ENCODE measurements around the gene FGD3.
"Not testable (repeated sequence)": the region's sequence is repeated elsewhere in the genome, so short reads cannot be mapped to it uniquely, and the experiment has no call there.

FGD3 gene, protein sequence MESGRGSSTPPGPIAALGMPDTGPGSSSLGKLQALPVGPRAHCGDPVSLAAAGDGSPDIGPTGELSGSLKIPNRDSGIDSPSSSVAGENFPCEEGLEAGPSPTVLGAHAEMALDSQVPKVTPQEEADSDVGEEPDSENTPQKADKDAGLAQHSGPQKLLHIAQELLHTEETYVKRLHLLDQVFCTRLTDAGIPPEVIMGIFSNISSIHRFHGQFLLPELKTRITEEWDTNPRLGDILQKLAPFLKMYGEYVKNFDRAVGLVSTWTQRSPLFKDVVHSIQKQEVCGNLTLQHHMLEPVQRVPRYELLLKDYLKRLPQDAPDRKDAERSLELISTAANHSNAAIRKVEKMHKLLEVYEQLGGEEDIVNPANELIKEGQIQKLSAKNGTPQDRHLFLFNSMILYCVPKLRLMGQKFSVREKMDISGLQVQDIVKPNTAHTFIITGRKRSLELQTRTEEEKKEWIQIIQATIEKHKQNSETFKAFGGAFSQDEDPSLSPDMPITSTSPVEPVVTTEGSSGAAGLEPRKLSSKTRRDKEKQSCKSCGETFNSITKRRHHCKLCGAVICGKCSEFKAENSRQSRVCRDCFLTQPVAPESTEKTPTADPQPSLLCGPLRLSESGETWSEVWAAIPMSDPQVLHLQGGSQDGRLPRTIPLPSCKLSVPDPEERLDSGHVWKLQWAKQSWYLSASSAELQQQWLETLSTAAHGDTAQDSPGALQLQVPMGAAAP

DNA sequence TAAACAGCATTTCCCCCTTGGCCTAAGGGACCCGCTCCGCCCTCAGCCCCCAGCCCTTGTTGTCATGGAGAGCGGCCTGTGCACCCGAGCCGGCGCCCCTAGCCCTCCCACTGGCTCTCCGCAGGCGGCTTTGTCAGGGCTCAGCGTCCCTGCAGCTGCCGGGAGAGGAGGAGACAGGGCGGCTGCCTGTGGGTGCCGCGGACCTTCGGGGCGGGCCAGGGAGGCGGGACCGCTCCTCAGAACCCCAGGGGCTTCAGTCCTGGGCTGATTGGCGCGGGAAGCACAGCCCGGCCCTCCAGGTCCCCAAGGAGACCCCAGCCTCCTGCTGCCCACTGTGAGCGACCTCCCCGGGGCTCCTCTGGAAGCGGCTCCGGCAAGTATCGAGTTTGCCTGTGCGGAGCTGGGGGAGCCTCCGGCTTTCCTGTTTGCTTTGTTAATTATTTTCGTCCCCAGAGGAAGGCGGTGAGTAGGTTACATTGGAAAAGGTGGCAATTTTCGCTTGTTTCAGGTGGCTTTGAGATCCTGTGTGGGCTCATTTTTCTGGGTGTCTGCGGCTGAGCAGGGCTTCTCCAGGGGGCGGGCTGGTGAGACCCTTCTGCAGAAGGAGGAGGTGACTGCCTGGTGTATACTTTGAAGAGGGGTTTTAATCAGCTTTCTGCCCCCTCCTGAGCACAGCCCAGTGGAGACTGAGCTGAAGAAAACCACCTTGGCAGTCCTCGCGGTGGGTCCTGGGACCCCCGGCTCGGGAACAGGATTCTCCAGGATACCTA, at the start of gene FGD3:
Gene FGD3, plus strand, starts transcription at position 256 of the 770 bp plus-strand sequence. CDS start 28,734 bp downstream, outside the sequence.
- DNase-seq (ENCODE audit: low spot score), result no peak

DNA sequence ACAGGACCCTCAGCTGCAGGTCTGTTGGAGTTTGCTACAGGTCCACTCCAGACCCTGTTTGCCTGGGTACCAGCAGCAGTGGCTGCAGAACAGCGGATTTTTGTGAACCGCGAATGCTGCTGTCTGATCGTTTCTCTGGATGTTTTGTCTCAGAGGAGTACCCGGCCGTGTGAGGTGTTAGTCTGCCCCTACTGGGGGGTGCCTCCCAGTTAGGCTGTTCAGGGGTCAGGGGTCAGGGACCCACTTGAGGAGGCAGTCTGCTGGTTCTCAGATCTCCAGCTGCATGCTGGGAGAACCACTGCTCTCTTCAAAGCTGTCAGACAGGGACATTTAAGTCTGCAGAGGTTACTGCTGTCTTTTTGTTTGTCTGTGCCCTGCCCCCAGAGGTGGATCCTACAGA, 42.2 kb upstream of the FGD3 start:
- DNase-seq (ENCODE audit: low spot score), result not testable (repeated sequence)

DNA sequence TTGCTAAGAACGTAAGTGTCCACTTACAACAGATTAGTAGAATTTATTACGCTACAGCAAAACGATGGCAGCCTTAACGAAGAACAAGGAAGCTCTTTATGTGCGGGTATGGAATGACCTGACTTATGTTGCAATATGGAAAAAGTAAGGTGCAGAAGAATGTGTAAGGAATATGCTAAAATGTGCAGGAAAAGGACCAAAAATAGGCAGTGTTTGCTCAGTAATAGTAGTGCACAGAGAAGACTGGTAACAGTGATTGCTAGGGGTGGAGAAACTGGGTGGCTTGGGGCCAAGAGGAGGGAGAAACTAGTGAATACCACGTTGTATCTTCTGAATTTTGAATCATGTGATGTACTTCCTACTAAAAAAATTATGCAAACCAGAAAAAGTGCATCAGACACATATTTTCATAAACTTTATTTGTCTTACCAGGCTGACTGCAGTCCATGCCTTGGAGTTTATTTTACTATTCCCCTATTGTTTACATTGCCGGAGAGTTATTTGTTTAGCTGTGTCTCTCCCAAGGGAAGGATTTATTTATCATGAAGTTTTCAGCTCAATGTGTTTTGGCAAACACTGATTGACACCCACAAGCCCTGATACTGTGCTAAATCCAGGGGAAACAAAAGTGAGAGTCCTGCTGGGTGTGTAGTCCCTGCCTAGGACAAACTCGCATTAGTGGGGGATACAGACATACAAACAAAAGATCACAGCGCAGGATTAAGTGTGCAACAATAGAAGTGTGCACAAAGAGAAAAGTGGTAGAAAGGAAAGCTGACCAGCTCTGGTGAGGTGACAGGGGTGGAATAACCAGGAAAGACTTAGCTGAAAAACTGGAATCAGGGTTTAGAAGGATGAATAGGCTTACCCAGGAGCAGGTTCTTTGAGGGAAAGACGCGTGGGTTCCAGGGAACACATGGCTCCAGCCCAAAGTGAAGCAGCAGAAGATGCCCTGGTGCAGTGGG, 35.5 kb upstream of the FGD3 start:
- no peak for DNase-seq (ENCODE audit: low spot score)

DNA sequence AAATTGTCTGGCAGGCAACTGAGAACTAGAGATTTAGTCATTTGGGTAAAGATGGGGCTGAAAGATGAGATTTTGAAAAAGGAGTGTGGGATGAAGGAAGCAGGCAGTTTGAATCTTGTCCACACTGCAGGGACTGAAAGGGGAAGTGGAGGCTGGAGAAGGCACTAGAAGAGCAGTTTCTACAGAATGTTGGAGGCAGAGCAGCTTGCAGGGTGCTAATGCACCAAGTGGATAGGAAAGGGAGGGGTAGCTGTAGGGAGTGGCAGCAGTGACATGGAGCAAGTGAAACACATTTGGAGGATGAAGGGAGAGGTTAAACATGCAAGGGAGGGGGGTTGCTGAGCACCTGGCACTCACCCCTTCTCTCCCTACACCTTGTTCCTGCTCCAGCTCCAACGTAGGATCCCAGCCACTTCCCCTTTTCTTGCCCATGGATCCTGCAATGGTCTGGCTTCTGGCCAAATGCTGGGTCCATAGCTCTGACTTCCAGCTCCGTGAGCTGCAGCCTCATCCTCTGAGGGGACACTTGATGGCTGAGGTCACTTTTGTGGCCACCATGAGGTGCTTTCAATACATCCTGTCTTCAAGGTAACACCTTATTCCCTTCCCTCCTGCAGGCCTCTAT, 30.0 kb upstream of the FGD3 start:
- no peak for DNase-seq (ENCODE audit: low spot score)

DNA sequence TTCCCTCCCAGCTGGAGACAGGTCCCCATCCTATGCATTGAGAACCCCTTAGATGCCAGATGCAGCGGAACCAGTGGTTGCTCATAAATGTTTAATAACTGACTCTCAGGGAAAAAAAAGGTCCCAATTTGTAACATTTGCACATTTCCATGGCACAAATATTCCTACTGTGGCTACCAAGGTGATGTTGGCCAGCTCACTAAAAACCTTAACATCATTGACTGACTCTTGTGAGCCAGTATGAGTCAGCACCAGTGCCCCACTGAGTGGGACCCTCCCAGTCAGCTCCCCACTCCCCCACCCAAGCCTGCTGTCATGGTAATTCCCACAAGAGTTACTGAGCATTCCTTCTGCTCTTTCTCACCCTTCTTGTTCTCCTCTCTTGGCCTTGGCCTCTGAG, 26.9 kb upstream of the FGD3 start:
- DNase-seq (ENCODE audit: low spot score), result no peak

DNA sequence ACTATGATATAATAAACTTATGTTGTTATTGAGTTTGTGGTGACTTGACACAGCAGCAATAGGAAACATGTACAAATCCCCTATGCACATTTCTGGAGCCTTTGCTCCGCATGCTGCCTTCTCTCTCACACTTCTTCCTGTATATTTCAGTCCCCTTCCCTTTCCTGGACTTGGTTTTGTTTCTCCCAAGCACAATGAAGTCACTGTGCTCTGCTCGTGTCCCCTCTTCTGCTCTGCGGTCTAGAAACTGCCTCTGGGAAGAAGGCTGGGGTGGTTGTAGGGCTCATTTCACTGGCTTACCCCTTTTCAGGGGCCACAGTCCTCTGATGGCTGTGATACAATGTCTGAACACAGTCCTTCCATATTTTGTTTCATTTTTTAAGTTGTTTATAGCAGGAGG, 15.7 kb upstream of the FGD3 start:
- no peak for DNase-seq (ENCODE audit: low spot score)

DNA sequence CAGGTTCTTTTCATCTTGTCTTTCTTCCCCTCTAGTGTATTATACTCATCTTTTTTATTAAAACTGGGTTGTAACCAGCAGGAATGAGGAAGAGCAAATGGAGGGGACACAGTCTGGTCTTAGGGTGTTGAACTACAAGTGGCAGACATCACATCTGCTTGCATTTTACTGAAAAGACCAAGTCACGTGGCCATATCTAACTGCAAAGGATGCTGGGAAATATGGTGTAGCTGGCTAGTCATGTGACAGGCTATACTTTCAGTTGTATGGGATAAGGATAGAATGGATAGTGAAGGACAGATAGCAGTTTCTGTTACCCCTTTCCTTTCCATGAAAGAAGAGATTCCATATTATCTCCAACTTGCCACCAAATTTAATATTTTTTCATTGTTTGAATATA, 13.0 kb upstream of the FGD3 start:
- no peak for DNase-seq (ENCODE audit: low spot score)

DNA sequence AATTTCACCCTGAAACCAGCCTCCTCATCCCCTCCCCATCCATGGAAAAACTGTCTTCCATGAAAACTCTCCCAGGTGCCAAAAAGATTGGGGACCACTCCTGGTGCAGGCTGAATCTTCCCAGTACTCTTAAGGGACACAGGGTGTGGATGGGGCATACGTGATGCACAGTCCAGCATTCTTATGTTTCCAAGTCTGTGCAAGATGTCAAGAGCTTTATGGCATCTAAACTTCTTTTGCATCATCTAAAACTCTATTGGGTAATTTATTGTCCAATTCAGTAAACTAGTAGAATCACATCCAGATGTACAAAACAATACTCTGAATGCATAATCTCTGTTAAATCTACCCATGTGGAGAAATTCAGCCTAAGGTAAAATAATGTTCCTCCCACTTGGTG, 9.3 kb upstream of the FGD3 start:
- no peak for DNase-seq (ENCODE audit: low spot score)

DNA sequence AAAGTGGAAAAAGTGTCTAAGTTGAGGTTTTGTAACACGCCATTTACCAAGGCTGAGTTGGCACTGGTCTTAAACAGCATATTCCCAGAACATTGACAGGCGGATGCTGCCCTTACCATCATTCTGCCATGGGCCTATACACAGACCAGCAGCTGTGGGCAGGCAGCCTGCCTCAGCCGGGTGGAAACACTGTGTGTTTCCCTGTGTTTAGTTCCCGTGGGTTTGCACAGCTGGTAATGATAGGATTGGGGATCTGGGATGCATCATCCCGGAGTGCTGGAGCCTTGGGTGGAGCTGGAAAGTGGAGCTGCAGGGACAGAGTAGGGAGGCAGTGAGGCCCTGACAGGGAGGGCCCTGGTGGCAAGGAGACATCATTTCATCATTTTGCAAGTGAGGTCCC, 5.5 kb upstream of the FGD3 start:
- no peak for DNase-seq (ENCODE audit: low spot score)

DNA sequence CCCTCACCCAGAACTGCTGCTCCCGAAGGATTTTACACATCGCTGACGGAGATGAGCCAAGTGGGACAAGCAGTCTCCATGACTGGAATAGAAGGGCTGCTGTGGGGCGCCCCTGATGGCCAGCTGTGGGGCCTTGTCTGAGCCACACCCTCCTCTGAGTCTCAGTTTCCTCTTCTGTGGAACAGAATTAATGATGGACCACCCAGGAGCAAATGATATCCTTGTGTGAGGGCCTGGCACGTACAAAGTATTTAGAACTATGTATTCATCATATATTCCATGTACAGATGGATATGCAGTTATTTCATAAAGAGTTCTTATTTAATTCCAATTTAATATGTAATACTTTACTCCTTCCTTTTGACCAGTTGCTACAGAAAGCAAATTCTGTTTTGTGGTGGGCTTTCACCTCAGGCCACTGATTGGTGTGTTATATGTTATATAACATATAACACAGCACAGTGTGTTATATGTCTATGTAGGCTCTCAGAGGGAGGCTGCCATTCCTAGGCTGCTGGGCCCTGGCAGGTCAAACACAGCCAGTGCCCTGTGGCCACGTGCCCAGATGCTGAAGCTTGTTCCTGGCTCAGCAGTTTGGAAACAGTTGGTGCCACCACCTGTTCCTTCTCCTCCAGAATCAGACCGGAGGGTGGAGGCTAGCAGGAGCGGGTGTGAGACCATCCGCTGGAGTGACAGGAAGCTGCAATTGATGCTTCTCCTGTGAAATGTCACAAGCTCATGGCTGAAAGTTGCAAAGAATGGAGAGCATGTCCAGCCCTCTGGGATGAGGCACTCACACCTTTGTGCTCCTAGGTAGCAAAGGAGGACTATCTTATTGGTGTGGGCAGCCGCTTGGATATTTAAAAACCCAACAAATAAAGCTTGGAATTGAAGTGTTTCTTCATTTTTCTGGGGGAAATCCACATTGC, 4.4 kb upstream of the FGD3 start:
- DNase-seq (ENCODE audit: low spot score), result no peak

DNA sequence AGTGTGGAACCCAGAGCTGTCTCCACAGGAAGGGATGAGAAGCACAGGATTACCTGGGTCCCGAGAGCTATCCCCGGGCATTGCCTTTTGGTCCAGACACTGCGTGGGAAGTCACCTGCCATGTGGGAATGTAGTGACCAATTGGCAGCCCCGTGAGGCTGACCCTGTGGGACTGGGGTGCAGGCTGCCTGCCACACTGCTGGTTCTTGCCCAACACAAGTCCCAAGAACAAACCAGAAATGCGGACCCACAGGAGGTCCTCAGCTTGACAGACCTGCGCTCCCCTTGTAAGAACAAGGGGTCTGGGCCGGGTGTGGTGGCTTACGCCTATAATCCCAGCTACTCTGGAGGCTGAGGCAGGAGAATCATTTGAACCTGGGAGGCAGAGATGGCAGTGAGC, 2.4 kb upstream of the FGD3 start:
- no peak for DNase-seq (ENCODE audit: low spot score)

DNA sequence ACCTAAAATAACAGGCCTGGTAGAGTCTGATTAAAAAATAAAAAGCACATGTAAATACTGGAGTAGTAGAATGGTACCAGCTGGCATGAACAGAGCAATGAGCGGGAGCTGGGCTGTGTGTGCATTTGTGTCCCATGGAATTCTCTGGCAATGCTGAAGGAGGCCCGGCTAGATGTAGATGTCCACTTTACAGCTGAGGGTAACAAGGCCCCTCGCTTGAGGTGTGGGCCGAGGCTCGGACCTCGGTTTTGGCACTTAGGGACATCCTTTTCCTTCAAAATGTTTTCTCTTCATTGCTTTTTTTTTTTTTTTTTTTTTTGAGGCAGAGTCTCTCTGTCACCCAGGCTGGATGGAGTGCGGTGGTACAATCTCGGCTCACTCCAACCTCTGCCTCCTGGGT, 1.5 kb upstream of the FGD3 start:
- no peak for DNase-seq (ENCODE audit: low spot score)

DNA sequence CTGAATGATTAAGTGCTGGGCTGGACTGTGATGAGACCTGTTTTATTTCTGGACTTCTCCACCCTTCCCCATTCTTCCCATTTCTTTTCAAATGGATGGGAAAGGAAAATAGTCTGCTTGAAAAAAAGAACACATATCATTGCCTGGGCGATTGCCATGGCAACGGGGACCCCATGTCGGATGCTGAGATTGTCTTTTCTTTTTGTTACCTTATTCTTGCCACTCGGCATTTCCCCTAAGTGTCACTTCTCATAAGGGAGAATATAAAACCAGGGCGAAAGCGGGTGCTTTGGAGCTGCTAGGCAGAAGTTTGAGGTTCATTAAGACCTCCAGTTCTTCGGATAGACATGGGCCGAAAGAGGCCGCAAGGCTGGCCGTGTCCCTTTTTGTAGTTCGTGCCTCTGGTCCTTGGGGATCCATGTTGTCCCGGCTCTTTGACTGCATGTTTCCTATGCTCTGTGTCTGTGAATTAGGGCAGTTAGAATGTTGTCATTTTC, 763 bp downstream of the FGD3 start:
- no peak for DNase-seq (ENCODE audit: low spot score)

DNA sequence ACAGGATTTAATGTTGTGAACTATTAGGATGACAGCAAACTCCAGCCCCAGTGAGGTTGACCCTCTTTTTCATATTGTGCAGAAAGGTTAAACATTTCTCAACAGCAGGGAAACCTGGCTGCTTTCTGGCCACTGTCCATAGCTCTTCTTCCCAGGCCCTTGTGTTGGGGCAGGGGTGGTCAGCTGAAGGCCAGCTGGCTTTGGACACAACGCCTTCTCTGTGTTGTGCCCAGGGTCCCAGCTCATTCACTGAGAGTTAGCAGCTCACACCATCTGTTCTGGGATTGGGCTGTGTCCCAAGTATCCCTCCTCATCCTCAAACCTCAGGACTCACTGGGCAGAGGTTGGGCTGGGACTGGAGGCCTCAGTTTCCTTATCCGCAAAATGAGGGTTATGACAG, 1.3 kb downstream of the FGD3 start:
- DNase-seq (ENCODE audit: low spot score), result no peak

DNA sequence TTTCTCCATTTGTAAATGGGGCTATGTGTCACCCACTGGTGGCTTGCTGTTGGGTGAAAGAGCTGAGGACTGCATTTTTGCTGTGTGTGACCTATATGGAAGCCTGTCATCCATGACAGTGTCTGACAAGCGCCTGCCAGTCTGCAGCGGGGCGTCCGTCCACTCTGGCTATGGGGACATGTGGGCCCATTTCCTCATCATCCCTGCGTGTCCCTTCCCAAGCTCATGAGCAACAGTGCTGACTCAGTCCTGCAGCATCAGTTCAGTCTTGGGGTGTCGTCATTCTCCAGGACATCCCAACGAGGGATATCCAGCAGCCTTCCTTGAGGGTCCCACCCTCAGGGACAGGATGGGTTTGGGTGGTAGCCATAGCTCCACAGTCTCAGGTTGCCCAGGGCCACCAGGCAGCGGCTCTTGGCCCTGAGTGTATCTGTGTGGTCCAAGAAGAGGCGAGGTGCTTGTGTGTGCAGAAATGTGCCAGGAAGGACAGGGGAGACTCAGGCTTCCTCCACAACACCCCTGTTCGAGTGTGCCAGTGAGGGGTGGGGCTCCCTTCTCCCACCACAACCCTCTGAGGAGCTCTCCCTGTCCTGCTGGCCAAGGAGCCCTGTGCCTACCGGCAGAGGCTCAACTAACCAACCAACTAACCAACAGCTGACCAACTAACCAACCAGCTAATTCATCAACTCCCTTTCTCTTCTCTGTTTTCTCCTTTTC, 2.1 kb downstream of the FGD3 start:
- DNase-seq (ENCODE audit: low spot score), result no peak

DNA sequence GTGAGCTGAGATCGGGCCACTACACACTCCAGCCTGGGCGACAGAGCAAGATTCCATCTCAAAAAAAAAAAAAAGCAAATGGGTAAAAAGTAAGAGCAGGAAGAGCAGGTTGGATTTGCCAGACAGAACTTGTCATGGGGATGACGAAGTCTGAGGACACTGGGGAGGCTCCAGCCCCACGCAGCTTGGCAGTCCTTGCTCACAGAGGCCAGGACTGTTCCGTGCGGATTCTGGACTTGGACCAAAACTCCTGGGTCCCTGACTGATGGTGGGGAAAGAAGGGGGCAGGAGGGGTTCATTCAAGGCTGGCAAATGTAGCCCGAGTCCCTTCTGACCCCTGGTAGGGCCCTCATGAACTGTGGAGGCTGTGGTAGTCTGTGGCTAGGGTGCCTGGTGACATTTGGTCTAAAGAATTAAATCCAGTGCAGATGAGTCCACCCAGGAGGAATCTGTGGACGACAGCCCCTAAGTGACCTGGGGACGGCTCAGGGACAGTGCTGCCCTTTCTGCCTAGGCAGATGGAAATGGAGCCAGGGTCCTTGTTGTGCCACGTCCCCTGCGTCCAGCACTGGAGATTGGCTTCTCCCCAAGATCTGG, 3.1 kb downstream of the FGD3 start:
- no peak for DNase-seq (ENCODE audit: low spot score)

DNA sequence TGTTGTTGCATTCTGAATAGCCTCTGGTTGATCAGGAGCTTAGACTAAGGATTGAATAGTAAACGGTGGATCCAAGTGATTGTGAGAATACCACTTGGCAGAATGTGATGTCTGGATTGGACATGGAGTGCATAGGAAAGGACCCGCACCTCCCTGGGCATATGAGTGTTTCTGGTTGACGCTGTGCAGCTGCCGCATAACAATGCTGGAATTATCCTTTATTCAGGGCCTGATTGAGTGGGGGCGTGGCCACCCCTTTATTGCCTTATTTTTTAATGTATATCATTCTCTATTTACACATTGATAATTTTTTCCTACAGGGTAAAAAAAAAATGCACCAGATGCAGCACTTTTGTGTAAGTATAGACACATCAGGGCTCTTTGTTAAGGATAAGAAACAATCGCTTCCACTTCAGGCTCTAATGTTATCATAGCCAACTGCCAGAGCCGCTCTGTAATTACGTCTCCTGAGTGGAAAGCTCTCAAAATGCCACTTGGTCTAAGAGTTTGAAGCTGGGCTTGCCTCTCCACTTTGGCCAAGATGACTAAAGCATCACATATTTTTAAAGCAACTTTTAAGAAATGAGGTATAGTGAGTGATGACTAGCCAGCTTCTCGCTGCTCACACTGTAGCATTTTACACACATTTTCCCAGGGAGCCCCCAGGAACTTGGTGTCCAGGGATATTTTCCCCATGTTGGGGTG, 5.7 kb downstream of the FGD3 start:
- DNase-seq (ENCODE audit: low spot score), result no peak

Data from left forelimb (tissue), 1 donor.